Vagina (tissue), 2 donors: Measurements from ENCODE around the gene SNRK. TPM values are rescaled to one million over a fixed set of nuclear protein-coding genes. Genes with fewer than 3 reads are reported as not detected.

Experiments
- DNase-seq, 2 donors: peaks; one replicate each; pipeline ENCODE4 v3.0.0-alpha.2; 2017; ENCODE audit errors: extremely low spot score in 2 of 2
- H3K27ac ChIP-seq: fragments of 200-600 bp; sonication (generic); one replicate; pipeline ENCODE4 v1.5.1; 2019
- H3K27me3 ChIP-seq: fragments of 200-600 bp; sonication (generic); one replicate; pipeline ENCODE4 v1.5.1; 2019
- H3K36me3 ChIP-seq, 2 donors: fragments of 200-600 bp; sonication (generic); one replicate each; pipeline ENCODE4 v1.5.1; 2017 to 2019
- H3K4me1 ChIP-seq: fragments of 200-600 bp; sonication (generic); one replicate; pipeline ENCODE4 v1.5.1; 2019
- H3K4me3 ChIP-seq, 2 donors: fragments of 200-600 bp; sonication (generic); 1 replicate in 1 of 2; 2 replicates in 1 of 2; pipeline ENCODE4 v1.5.1; 2016 to 2019
- H3K9me3 ChIP-seq: fragments of 200-600 bp; sonication (generic); one replicate; pipeline ENCODE4 v1.5.1; 2019
- CTCF ChIP-seq, 3 experiments: fragments of 450-650 bp in 2 of 3; fragments of 200-600 bp in 1 of 3; sonication (generic) in 1 of 3; IDR thresholded peaks; one replicate each; pipeline ENCODE4 v1.5.1; 2017 to 2019; ENCODE audit warnings: antibody characterized with exemption in 3 of 3, mild to moderate bottlenecking in 2 of 3, moderate library complexity in 2 of 3
- POLR2A ChIP-seq, 2 donors: fragments of 450-650 bp; IDR thresholded peaks; one replicate each; pipeline ENCODE4 v1.6.1; 2017; ENCODE audit warnings: antibody characterized with exemption in 2 of 2, mild to moderate bottlenecking in 2 of 2, moderate library complexity in 2 of 2
- POLR2AphosphoS5 ChIP-seq, 2 donors: sonication (generic); formaldehyde crosslinking; IDR thresholded peaks; one replicate each; pipeline ENCODE4 v1.9.0; 2017; ENCODE audit warnings: antibody characterized with exemption in 2 of 2, mild to moderate bottlenecking in 2 of 2, low read depth in 1 of 2; ENCODE audit not compliant: insufficient read depth in 1 of 2
- intact Hi-C: fragments of 100-400 bp; cut with DNase I; formaldehyde crosslinking; loops from one replicate; pipeline ENCODE4 v1.15.1; 2023
- total RNA-seq: library from RNA; depleted of rRNA; stranded (reverse); fragments of >200 nt; gene quantifications from one replicate; pipeline ENCODE4 v1.2.3, GENCODE V29; 2016

Gene SNRK
- total RNA-seq, 1 donor from 2014 or later = 97.0 TPM

- intact Hi-C loops = no loop called here
- peaks cover 5 to 80% of the 10 kb centered on the region in 2 donors for H3K36me3 ChIP-seq
- H3K9me3 ChIP-seq = no peaks in the 10 kb centered on the region
- no peaks in the 10 kb centered on the region for H3K27me3 ChIP-seq
- no peak overlapping the region for H3K27ac ChIP-seq
- no peak for DNase-seq
- TF ChIP-seq POLR2A (IDR thresholded peaks at IDR 0.05) (no peak), POLR2AphosphoS5 (IDR thresholded peaks at IDR 0.05; ENCODE audit: insufficient read depth in 1 of 2, low read depth in 1 of 2) (no peak), CTCF (IDR thresholded peaks at IDR 0.05) (no peak)
- H3K4me3 ChIP-seq = no peak overlapping the region
- no peaks in the 10 kb centered on the region for H3K4me1 ChIP-seq
These were observed 58.2 kb downstream of the SNRK start for GRCh38 chr3:43344520-43344919.

GRCh38 chr3:43345246-43345645 lies 58.9 kb downstream of the SNRK start:
- no peak for DNase-seq
- intact Hi-C loops = no loop called here
- no peaks in the 10 kb centered on the region for H3K4me1 ChIP-seq
- H3K9me3 ChIP-seq = no peaks in the 10 kb centered on the region
- no peak for TF ChIP-seq CTCF (IDR thresholded peaks at IDR 0.05)
- TF ChIP-seq POLR2A (IDR thresholded peaks at IDR 0.05) = no peak
- no peak for TF ChIP-seq POLR2AphosphoS5 (IDR thresholded peaks at IDR 0.05; ENCODE audit: insufficient read depth in 1 of 2, low read depth in 1 of 2)
- no peak overlapping the region for H3K4me3 ChIP-seq
- no peak overlapping the region for H3K27ac ChIP-seq
- no peaks in the 10 kb centered on the region for H3K27me3 ChIP-seq
- H3K36me3 ChIP-seq = peaks cover 5 to 80% of the 10 kb centered on the region in 2 donors

- TF ChIP-seq POLR2A (IDR thresholded peaks at IDR 0.05) (no peak), CTCF (IDR thresholded peaks at IDR 0.05) (no peak), POLR2AphosphoS5 (IDR thresholded peaks at IDR 0.05; ENCODE audit: insufficient read depth in 1 of 2, low read depth in 1 of 2) (no peak)
- Histone ChIP-seq H3K4me1 (no peaks in the 10 kb centered on the region), H3K27me3 (no peaks in the 10 kb centered on the region), H3K27ac (no peak overlapping the region), H3K36me3 (peaks cover 5 to 79% of the 10 kb centered on the region in 2 donors), H3K9me3 (no peaks in the 10 kb centered on the region), H3K4me3 (no peak overlapping the region)
- no peak for DNase-seq
- intact Hi-C loops = no loop called here
These were observed 59.5 kb downstream of the SNRK start for GRCh38 chr3:43345877-43346276.

GRCh38 chr3:43346978-43347749 lies 60.8 kb downstream of the SNRK start:
- Histone ChIP-seq H3K27me3 (no peaks in the 10 kb centered on the region), H3K36me3 (peaks cover 5 to 67% of the 10 kb centered on the region in 2 donors), H3K4me3 (no peak overlapping the region), H3K4me1 (no peaks in the 10 kb centered on the region), H3K27ac (no peak overlapping the region), H3K9me3 (no peaks in the 10 kb centered on the region)
- intact Hi-C loops = no loop called here
- TF ChIP-seq CTCF (IDR thresholded peaks at IDR 0.05) = no peak
- TF ChIP-seq POLR2AphosphoS5 (IDR thresholded peaks at IDR 0.05; ENCODE audit: insufficient read depth in 1 of 2, low read depth in 1 of 2) = no peak
- TF ChIP-seq POLR2A (IDR thresholded peaks at IDR 0.05) = no peak
- DNase-seq = no peak

GRCh38 chr3:43347774-43348173 lies 61.4 kb downstream of the SNRK start:
- Histone ChIP-seq H3K4me3 (no peak overlapping the region), H3K27ac (no peak overlapping the region), H3K27me3 (no peaks in the 10 kb centered on the region), H3K4me1 (no peaks in the 10 kb centered on the region), H3K36me3 (peaks cover 5 to 60% of the 10 kb centered on the region in 2 donors), H3K9me3 (no peaks in the 10 kb centered on the region)
- TF ChIP-seq POLR2A (IDR thresholded peaks at IDR 0.05) (no peak), POLR2AphosphoS5 (IDR thresholded peaks at IDR 0.05; ENCODE audit: insufficient read depth in 1 of 2, low read depth in 1 of 2) (peak in 1 of 2 donors; percentile 43)
- DNase-seq = no peak
- intact Hi-C loops = no loop called here
